HCT116 (cell line): Measurements from ENCODE around the gene GPT2. TPM values are rescaled to one million over a fixed set of nuclear protein-coding genes. Genes with fewer than 3 reads are reported as not detected.

ENCODE experiments used
- ATAC-seq: fragments of 200-7000 bp; cut with Tn5 transposase; 2 replicates; pipeline ENCODE4 v1.9.1; 2020; ENCODE audit warnings: mild to moderate bottlenecking, moderate library complexity
- BruUV-seq: library from RNA; stranded (reverse); fragments of 400-500 nt; replicated peaks from 2 replicates; lab custom pipeline; 2021; lab: Mats Ljungman, UMichigan
- CTCF ChIA-PET: fragments of 300-600 bp; sonication (Branson Sonifier 250); formaldehyde crosslinking; loops from one replicate; lab custom pipeline; 2021; ENCODE audit warnings: antibody characterized with exemption; lab: Charles Lee
- POLR2A ChIA-PET: fragments of 300-600, 350-600 bp; sonication (Branson Sonifier 250); formaldehyde crosslinking; loops from one replicate; lab custom pipeline; 2021; ENCODE audit warnings: antibody characterized with exemption; lab: Charles Lee
- RAD21 ChIA-PET, 2 experiments: fragments of 300-600 bp; sonication (Branson Sonifier 250); formaldehyde crosslinking; loops; one replicate each; lab custom pipeline; 2023; ENCODE audit warnings: low total read pairs in 2 of 2; ENCODE audit not compliant: uncharacterized antibody in 2 of 2, unreplicated experiment in 2 of 2, low non-redundant PET in 1 of 2; lab: Charles Lee
- DNase-seq: peaks from one replicate; pipeline ENCODE4 v3.0.0-alpha.2; 2010; ENCODE audit warnings: low read depth, low spot score
- H2AFZ ChIP-seq: fragments of 200-600 bp; shearing (Covaris generic), sonication (generic); 2 replicates; pipeline ENCODE4 v1.6.1; 2017; ENCODE audit warnings: low read depth, mixed run types, mixed read lengths, antibody characterized with exemption, low read length; ENCODE audit not compliant: poor library complexity, severe bottlenecking
- H3K27ac ChIP-seq: 2 replicates; pipeline ENCODE4 v1.5.1; 2012; ENCODE audit warnings: low read depth, low read length
- H3K27me3 ChIP-seq: fragments of 200-600 bp; sonication (generic); 2 replicates; pipeline ENCODE4 v1.6.1; 2016; ENCODE audit warnings: mixed run types, low read length, mixed read lengths; ENCODE audit not compliant: insufficient read depth
- H3K36me3 ChIP-seq, 2 experiments: fragments of 200-500 bp in 1 of 2; fragments of 200-600 bp in 1 of 2; sonication (Bioruptor generic) in 1 of 2; sonication (generic) in 1 of 2; 2 replicates each; pipeline versions ENCODE4 v1.5.1 to v1.6.1; 2014 to 2016; ENCODE audit warnings: low read length in 2 of 2, inconsistent platforms in 1 of 2, mixed read lengths in 1 of 2, mixed run types in 1 of 2; ENCODE audit not compliant: insufficient read depth in 2 of 2, control insufficient read depth in 1 of 2
- H3K4me1 ChIP-seq, 2 experiments: fragments of 200-600 bp in 1 of 2; sonication (generic) in 1 of 2; 2 replicates each; pipeline versions ENCODE4 v1.5.1 to v1.6.1; 2012 to 2017; ENCODE audit warnings: low read length in 2 of 2, inconsistent platforms in 1 of 2, mild to moderate bottlenecking in 1 of 2, mixed read lengths in 1 of 2, mixed run types in 1 of 2, moderate library complexity in 1 of 2; ENCODE audit not compliant: insufficient read depth in 2 of 2, control insufficient read depth in 1 of 2
- H3K4me2 ChIP-seq: fragments of 200-600 bp; sonication (generic); 2 replicates; pipeline ENCODE4 v1.6.1; 2017; ENCODE audit warnings: mixed run types, low read length, mixed read lengths
- H3K4me3 ChIP-seq, 2 experiments: fragments of 200-600 bp in 1 of 2; sonication (generic) in 1 of 2; replicated peaks in 1 of 2; 2 replicates each; pipeline ENCODE4 v1.5.1; 2011 to 2016; ENCODE audit warnings: low read length in 2 of 2, control low read depth in 1 of 2, low read depth in 1 of 2, mild to moderate bottlenecking in 1 of 2, mixed read lengths in 1 of 2, mixed run types in 1 of 2
- H3K79me2 ChIP-seq: fragments of 200-600 bp; sonication (generic); 2 replicates; pipeline ENCODE4 v1.6.1; 2017; ENCODE audit warnings: mild to moderate bottlenecking, mixed run types, low read length, moderate library complexity, mixed read lengths; ENCODE audit not compliant: insufficient read depth
- H3K9ac ChIP-seq: fragments of 200-600 bp; sonication (generic); 2 replicates; pipeline ENCODE4 v1.6.1; 2016; ENCODE audit warnings: low read length, mixed read lengths
- H3K9me2 ChIP-seq: fragments of 200-600 bp; sonication (generic), shearing (Covaris generic); 2 replicates; pipeline ENCODE4 v1.6.1; 2017; ENCODE audit warnings: mixed run types, mild to moderate bottlenecking, moderate library complexity; ENCODE audit not compliant: insufficient read depth
- H3K9me3 ChIP-seq, 2 experiments: fragments of 200-500 bp in 1 of 2; fragments of 200-600 bp in 1 of 2; sonication (Bioruptor generic) in 1 of 2; sonication (generic) in 1 of 2; 2 replicates each; pipeline ENCODE4 v1.6.1; 2014 to 2017; ENCODE audit warnings: low read length in 2 of 2, mixed read lengths in 2 of 2, inconsistent platforms in 1 of 2, low read depth in 1 of 2, mild to moderate bottlenecking in 1 of 2, mixed run types in 1 of 2, moderate library complexity in 1 of 2; ENCODE audit not compliant: control insufficient read depth in 1 of 2, insufficient read depth in 1 of 2
- H4K20me1 ChIP-seq: fragments of 200-600 bp; sonication (generic), shearing (Covaris generic); 2 replicates; pipeline ENCODE4 v1.6.1; 2017; ENCODE audit warnings: mixed run types, mild to moderate bottlenecking, moderate library complexity; ENCODE audit not compliant: insufficient read depth
- ELF1 ChIP-seq: IDR thresholded peaks from 2 replicates; pipeline ENCODE4 v1.6.1; 2012; ENCODE audit warnings: low read depth, borderline replicate concordance
- EZH2 ChIP-seq: fragments of 200-600 bp; sonication (generic); IDR thresholded peaks from 2 replicates; pipeline ENCODE4 v1.6.1; 2017; ENCODE audit warnings: antibody characterized with exemption, mixed run types
- FOSL1 ChIP-seq: IDR thresholded peaks from 2 replicates; pipeline ENCODE4 v1.6.1; 2012; ENCODE audit warnings: low read depth
- TCF7L2 ChIP-seq: IDR thresholded peaks from 2 replicates; pipeline ENCODE4 v1.7.0; 2011; ENCODE audit warnings: borderline replicate concordance, inconsistent platforms; ENCODE audit not compliant: insufficient read depth, insufficient read length; ENCODE audit errors: extremely low read depth
- YY1 ChIP-seq: IDR thresholded peaks from 2 replicates; pipeline ENCODE4 v1.6.1; 2011; ENCODE audit warnings: low read length, low read depth, moderate library complexity, mild to moderate bottlenecking; ENCODE audit not compliant: insufficient replicate concordance; ENCODE audit errors: extremely low read depth
- intact Hi-C: fragments of 100-400 bp; cut with micrococcal nuclease; formaldehyde crosslinking; loops from 2 replicates; pipeline ENCODE4 v1.10.0; 2022
- total RNA-seq: library from RNA; stranded (reverse); gene quantifications from one replicate; pipeline ENCODE4 v1.2.1, GENCODE V29; 2021; ENCODE audit not compliant: unreplicated experiment
- TF ChIP-seq, protein P1 (sequence below): IDR thresholded peaks from 2 replicates; pipeline ENCODE4 v1.6.1; 2012; ENCODE audit warnings: low read depth
- TF ChIP-seq, protein P2 (sequence below): IDR thresholded peaks from 2 replicates; pipeline ENCODE4 v1.6.1; 2012
- TF ChIP-seq, protein P3 (sequence below): IDR thresholded peaks from 2 replicates; pipeline ENCODE4 v1.6.1; 2011; ENCODE audit warnings: mild to moderate bottlenecking, low read length, moderate library complexity; ENCODE audit not compliant: insufficient replicate concordance; ENCODE audit errors: extremely low read depth

The GPT2 gene
- total RNA-seq, 1 experiment from 2014 or later: 50.6 TPM

DNA sequence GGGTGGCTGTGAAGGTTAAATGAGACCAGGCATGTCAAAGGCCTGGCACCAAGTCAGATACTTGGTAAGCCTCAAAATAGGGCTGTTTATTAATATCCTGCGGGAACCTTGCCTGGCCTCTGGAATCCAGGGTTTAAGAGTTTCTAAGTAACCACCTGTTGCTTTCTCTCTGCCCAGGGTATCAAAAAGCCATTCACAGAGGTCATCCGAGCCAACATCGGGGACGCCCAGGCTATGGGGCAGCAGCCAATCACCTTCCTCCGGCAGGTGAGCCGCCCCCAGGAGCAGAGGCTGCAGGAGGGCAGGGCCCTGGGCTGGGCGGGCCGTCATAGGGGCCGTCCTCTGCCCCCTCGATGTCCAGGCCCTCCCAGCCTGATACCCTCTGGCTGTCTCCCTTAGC lies 13.3 kb downstream of the GPT2 start:
- H3K9ac ChIP-seq: no peak overlapping the region
- no peaks in the 10 kb centered on the region for H3K9me3 ChIP-seq
- intact Hi-C loops: no loop called here
- ChIA-PET CTCF (no interaction called here), RAD21 (no interaction called here), POLR2A (no interaction called here)
- ATAC-seq: no peak
- no peak overlapping the region for H3K4me2 ChIP-seq
- no peaks in the 10 kb centered on the region for H3K27me3 ChIP-seq
- BruUV-seq: no TSS peak
- no peak for DNase-seq
- H3K4me1 ChIP-seq: peaks cover 14% of the 10 kb centered on the region in 2 experiments; a peak in 3 of 4 replicates
- no peaks in the 10 kb centered on the region for H3K79me2 ChIP-seq
- TF ChIP-seq FOSL1 (no peak), YY1 (no peak), EZH2 (no peak), TCF7L2 (no peak), ELF1 (no peak)
- TF ChIP-seq, protein P1, sequence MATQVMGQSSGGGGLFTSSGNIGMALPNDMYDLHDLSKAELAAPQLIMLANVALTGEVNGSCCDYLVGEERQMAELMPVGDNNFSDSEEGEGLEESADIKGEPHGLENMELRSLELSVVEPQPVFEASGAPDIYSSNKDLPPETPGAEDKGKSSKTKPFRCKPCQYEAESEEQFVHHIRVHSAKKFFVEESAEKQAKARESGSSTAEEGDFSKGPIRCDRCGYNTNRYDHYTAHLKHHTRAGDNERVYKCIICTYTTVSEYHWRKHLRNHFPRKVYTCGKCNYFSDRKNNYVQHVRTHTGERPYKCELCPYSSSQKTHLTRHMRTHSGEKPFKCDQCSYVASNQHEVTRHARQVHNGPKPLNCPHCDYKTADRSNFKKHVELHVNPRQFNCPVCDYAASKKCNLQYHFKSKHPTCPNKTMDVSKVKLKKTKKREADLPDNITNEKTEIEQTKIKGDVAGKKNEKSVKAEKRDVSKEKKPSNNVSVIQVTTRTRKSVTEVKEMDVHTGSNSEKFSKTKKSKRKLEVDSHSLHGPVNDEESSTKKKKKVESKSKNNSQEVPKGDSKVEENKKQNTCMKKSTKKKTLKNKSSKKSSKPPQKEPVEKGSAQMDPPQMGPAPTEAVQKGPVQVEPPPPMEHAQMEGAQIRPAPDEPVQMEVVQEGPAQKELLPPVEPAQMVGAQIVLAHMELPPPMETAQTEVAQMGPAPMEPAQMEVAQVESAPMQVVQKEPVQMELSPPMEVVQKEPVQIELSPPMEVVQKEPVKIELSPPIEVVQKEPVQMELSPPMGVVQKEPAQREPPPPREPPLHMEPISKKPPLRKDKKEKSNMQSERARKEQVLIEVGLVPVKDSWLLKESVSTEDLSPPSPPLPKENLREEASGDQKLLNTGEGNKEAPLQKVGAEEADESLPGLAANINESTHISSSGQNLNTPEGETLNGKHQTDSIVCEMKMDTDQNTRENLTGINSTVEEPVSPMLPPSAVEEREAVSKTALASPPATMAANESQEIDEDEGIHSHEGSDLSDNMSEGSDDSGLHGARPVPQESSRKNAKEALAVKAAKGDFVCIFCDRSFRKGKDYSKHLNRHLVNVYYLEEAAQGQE: no peak
- TF ChIP-seq, protein P2, sequence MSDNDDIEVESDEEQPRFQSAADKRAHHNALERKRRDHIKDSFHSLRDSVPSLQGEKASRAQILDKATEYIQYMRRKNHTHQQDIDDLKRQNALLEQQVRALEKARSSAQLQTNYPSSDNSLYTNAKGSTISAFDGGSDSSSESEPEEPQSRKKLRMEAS: no peak
- TF ChIP-seq, protein P3, sequence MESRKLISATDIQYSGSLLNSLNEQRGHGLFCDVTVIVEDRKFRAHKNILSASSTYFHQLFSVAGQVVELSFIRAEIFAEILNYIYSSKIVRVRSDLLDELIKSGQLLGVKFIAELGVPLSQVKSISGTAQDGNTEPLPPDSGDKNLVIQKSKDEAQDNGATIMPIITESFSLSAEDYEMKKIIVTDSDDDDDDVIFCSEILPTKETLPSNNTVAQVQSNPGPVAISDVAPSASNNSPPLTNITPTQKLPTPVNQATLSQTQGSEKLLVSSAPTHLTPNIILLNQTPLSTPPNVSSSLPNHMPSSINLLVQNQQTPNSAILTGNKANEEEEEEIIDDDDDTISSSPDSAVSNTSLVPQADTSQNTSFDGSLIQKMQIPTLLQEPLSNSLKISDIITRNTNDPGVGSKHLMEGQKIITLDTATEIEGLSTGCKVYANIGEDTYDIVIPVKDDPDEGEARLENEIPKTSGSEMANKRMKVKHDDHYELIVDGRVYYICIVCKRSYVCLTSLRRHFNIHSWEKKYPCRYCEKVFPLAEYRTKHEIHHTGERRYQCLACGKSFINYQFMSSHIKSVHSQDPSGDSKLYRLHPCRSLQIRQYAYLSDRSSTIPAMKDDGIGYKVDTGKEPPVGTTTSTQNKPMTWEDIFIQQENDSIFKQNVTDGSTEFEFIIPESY: no peak
- no peaks in the 10 kb centered on the region for H3K9me2 ChIP-seq
- H3K36me3 ChIP-seq: peaks cover 0 to 3% of the 10 kb centered on the region in 2 experiments; a peak in 1 of 4 replicates
- no peak overlapping the region for H3K27ac ChIP-seq
- H2AFZ ChIP-seq: no peak overlapping the region
- no peak overlapping the region for H3K4me3 ChIP-seq
- H4K20me1 ChIP-seq: no peaks in the 10 kb centered on the region
